GM19468 (cell line): ENCODE results near the gene TRIM63.
"Not testable (repeated sequence)": the region's sequence is repeated elsewhere in the genome, so short reads cannot be mapped to it uniquely, and the experiment has no call there.

Source experiments
- ATAC-seq: cut with Tn5 transposase; IDR thresholded peaks from one replicate; pipeline ENCODE4 v1.9.1; 2021; ENCODE audit warnings: mild to moderate bottlenecking, moderate library complexity, moderate number of reproducible peaks; ENCODE audit not compliant: unreplicated experiment; ENCODE audit errors: extremely low read depth

TRIM63 gene

DNA sequence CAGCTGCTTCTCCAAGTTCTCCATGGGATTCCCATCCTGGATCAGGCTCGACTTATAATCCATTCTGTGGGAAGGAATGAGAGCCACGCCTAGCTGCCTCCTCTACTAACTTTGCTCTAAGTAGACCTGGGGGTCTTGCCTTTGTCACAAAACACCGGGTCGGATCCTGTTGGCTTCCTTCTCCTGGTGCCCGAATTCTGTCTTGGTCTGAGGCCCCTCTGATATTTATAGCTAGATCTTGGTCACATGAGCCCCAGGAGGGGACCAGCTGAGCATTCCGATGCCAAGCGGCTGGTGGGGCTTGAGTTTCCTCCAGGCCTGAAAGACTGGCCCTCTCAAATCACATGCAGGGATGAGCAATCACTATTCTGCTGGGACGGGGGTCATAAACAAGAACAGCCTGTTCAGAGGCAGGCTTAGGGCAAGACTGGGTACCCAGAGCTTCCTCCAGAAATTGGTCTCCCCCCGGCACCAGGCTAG lies at the start of gene TRIM63:
Gene TRIM63, minus strand, starts transcription at position 199 of the 480 bp plus-strand sequence. Its CDS starts 136 bp downstream, at position 63.
- ATAC-seq: no peak

DNA sequence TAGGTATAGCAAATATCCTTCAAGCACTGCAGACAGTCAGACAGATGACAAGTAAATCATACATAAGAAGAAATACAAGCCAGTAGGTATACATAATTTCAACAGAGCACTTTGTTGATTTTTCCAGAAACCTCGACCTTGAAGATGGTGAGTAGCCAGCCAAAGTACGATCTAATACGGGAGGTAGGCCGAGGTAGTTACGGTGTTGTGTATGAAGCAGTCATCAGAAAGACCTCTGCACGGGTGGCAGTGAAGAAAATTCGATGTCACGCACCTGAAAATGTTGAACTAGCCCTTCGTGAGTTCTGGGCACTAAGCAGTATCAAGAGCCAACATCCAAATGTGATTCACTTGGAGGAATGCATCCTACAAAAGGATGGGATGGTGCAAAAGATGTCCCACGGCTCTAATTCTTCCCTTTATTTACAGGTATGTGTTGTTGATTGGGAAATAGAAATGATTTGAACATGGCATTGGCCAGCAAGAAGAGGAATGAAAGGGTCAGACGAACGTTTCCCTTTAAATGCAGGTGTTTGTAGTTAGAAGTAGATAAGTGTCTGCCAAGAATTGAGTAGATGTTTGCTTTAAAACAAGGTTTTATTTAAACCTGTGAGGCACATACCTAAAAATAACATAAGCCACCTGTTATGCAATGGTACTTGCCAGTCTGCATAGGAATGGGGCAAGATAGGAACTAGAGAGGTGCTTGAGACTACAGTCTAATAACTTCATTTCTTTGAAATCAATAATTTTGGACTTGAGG lies 46.9 kb upstream of the TRIM63 start:
- ATAC-seq: no peak

DNA sequence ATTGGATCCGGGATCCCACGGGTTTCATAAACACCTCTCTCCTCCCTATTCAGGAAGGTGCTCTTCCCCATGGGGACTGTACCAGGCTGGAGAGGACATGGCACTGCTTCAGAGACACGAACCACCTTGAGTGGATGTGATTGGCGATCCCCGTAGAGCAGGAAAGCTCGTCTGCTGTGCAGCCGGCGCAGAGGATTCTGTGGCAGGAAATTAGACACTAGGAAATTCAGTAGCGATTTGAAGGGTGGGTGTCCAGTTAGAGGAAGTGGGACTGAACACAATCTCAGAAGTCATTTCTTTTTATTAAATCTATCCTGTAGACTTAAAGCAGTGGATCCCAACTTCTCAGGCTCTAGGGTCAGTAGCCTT lies 45.0 kb upstream of the TRIM63 start:
- no peak for ATAC-seq

DNA sequence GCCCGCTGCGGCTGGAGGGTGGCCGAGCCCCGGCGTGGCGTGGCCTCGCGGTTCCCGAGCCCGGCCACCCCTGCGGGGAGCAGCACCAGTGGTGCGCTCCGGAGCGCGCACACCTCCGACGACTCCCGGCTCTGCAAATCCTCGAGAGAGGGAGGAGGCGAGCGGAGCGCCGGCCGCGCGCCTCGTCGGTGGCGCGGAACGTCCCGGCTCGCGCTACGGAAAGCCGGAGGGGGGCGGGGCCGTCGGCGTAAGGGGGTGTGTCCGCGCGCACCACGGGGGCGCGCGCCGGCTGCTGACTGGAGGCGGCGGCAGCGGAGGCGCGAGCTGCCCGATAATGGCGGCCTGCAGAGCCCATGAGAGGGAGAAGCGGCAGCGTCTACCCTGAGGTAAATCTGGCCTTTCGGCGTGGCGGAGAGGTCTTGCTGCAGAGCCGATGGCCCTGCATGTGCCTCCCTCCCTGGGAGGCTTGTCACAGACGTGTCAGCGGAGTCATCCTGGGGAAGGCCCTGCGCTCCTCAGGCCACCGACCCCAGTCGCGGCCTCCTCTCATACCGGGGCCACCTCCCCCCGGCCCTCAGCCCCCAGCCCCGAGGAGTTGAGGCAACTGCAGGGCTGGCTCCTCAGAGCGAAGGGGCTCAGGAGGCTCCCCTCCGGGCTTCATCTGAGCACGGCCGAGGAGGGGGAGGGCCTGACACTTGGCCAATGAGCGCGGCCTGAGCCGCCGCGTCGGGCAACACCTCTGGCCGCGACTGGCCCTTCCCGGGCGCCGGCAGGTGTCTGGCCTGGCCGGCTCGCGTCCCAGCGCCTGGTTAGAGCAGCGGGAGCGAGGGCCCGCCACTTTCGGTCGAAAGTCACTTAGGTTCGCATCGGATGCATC lies 44.3 kb upstream of the TRIM63 start, which contains the start of gene PDIK1L:
Gene PDIK1L, plus strand, starts transcription at position 295 of the 877 bp plus-strand sequence. CDS start 2,485 bp downstream, outside the sequence.
- peak; percentile 24 for ATAC-seq

DNA sequence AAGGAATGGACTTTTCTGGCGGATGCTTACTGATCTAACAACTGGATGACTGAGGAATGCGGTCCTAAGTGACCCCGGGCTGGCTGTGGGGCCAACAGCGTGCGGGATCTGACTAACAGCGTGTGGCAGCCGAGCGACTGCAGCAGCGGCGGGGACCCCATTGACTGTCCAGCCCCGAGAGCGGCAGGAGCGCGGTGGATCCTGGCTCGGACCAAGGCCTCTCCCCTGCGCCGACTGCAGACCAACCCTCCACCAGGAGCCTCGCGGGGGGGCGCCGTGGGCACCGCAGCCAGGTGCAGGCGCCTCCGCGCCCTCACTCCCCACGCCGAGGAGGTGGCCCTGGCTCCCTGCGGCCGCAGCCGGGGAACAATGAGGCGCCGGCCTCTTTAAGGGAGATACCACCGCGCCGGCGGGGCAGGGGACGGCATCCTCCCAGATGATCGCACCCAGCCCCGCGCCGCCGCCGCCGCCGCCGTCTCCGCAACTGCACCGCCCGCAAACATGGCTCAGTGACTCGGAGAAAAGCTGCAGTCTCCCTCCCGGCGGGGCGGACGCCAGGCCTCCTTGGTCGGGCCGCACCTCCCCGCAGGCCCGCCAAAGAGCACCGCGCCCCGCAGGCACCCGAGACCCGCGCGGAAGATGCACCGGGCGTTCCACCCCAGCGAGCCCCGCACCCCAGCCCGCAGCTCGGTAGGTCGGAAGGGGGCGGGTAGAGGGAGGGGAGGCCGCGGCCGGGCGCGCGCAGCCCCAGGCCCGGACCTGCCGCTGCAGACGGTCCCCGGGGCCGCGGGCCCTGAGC lies 43.5 kb upstream of the TRIM63 start:
- peak; percentile 25 for ATAC-seq

DNA sequence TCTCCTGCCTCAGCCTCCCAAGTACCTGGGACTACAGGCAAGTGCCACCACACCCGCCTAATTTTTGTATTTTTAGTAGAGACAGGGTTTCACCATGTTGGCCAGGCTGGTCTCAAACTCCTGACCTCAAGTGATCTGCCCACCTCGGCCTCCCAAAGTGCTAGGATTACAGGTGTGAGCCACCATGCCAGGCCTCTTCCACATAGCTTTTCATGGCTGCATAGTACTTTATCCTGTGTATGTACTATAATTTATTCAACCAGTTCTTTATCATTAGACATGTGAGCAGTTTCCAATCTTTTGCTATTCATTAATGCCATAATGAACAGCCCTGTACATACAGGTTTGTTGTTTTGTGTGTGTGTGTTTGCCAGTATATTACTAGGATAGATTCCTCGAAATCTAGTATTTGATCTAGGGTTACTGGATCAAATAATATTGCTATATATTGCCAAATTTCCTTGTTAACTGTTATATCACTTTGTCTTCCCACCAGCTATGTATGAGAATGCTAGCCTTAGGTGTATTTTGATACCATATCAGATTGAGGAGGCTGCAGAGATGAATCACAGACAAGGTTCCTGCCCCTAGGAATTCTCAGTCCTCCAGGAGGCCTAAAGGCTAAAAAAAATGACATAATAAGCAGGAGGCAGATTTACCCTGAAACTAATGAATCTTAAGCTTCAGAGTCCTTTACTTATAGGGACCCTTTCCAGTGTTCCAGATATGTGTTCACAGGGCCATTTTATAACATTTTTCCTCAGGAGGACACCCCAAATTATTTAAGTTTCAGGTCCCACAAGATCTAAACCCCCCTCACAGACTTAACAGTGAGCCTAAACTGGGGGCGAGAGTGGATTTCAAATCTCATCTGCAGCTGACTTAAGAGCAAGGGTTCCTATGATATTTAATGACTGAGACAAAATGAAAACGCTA lies 42.1 kb upstream of the TRIM63 start:
- no peak for ATAC-seq

DNA sequence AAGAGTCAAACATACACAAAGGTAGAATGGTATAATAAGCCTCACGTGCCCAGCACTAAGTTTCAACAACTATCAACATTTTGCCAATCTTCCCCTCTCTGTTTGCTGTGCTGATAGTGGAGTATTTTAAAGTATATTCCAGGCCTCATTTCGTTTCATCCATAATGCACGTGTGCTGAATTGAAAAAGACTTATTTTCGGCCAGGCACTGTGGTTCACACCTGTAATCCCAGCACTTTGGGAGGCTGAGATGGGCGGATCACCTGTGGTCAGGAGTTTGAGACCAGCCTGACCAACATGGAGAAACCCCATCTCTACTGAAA lies 37.8 kb upstream of the TRIM63 start:
- not testable (repeated sequence) for ATAC-seq

DNA sequence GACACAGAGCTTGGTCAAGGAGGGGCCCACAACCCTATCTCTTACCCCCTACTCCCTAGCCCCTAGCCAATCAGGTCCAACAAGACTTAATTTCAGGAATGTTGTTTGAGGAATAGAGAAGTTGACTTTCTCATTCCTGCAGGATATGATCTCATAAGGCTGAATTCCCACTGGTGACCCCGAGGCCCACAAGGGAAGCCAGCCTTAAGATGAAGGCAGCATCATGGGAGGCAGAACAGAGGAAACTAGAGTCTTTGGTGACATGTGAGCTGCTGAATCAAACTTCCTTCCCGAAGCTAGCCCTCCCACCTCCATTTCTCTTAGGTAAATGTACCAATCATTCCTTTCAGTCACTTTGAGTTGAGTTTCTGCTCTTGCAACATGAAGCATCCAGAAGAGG lies 35.1 kb upstream of the TRIM63 start:
- no peak for ATAC-seq

DNA sequence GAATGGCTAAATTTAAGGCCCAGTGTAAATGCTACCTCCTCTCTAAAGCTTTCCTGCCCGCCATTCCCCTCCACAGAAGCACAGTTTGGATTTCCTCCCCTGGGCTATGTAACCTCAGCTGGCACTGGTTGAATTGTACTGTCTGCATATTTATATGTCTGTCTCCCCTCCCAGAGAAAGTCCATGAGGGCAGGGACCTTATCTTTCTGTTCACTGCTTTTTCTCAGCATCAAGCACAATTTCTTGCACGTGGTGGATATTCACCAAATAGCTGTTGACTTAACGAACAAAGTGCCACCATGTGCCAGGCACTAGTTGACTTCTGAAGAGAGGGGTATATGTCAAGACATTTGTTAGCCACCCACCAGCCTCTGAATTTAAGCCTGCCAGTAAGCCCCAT lies 34.7 kb upstream of the TRIM63 start:
- ATAC-seq: no peak

DNA sequence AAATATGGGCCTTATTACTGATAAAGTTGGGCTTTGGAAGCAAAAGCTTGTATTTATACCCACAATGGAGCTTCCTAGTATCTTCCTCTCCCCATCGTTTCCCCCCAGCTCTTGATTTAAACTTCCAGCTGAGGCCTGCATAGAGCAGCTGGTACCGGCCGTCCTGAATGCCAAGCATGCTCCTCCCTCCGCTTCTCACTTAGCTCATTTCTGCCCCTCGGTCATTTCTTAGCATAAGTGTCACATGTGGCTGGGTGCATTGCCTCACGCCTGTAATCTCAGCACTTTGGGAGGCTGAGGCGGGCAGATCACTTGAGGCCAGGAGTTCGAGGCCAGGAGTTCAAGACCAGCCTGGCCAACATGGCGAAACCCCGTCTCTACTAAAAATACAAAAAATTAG lies 32.8 kb upstream of the TRIM63 start:
- ATAC-seq: not testable (repeated sequence)

DNA sequence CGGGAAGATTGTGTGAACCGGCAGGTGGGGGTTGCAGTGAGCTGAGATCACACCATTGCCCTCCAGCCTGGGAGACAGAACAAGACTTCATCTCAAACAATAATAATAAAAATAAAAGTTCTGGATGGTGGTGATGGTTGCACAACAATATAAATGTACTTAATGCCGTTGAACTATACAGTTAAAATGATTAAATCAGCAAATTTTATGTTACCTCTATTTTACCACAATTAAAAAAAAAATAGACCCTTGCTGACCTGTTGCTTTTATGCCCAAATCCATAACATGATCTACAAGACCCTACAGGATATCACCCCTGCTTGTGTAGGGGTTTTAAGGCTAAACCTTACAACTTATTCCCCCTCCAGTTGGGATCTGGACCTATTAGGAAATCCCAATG lies 32.4 kb upstream of the TRIM63 start:
- no peak for ATAC-seq

DNA sequence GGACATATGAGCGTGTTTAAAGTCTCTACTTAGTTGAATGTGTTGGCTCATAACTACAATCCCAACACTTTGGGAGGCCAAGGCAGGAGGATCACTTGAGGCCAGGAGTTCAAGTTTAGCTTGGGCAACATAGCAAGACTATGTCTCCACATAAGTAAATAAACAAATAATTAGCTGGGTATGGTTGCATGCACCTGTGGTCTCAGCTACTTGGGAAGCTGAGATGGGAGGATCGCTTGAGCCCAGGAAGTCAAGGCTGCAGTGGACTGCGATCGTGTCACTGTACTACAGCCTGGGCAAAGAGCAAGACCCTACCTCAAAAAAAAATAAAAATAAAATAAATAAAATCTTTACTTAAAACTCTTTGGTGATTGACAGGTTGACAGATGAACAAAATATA lies 31.2 kb upstream of the TRIM63 start:
- ATAC-seq: no peak

DNA sequence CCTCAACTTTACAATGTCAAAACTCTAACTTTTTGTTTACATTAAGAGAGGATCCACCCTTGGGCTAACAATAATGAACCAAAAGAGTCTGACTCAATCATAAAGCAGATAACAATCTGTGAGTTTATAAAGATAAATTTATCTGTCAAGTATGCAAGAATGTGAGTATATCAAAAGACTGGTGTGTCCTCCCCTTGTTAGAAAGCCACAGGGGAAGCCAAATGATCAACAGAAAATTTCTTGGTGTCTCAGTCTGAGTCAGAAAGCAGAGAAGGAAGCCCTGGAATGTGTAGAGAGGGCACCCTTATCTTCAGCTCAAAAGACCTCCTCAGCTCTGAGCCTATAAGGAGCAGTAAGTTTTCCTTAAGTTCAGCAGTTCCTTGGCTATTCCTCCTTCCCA lies 30.3 kb upstream of the TRIM63 start:
- no peak for ATAC-seq

DNA sequence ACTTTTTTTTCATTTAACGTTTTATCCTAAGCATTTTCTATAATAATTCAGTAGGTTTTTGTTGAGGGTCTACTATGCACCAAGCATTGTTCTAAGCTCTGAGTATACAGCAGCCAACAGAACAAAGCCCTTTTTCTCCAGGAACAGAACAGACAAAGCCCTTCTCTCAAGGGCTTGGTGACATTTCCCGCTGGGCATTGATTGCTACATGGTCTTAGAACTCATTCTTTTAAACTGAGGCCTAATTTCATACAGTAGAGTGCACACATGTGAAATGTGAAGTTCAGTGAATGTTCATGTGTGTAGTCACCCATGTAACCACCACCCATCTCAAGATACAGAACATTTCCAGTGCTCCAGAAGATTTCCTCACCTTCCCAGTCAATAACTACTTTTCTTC lies 29.0 kb upstream of the TRIM63 start:
- ATAC-seq: no peak

DNA sequence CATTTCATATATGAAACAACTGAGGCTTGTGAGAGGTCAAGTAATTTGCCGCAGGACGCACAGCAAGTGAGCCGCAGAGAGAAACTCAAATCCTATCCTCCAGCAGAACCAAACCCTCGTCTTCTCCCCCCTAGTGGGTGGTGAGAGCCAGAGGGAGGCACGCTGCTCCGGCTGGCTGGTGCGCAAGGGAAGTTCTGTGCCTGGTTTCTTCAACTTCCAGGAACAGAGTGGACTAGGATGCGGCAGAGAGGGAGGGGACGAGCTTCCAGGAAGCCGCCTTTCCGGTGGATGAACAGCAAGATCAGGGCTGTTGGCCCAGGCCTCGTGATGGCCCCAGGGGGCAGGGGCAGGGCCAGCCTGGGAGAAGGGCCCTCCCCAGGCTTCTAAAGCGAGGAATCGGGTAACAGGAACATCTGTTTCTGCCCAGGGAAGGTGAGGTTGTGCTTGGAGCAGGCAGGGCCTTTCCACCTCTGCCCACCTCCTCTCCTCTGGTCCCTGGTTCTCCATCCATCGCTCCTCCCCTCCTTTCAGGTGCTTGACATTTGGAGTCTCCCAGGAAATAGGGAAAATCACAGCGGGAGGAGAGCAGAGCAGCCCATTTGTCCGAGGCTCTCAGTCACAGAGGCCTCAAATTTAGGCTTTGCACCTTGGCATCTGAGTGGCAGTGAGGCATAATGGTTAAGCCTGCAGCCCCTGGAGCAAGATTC lies 27.4 kb upstream of the TRIM63 start:
- ATAC-seq: no peak

DNA sequence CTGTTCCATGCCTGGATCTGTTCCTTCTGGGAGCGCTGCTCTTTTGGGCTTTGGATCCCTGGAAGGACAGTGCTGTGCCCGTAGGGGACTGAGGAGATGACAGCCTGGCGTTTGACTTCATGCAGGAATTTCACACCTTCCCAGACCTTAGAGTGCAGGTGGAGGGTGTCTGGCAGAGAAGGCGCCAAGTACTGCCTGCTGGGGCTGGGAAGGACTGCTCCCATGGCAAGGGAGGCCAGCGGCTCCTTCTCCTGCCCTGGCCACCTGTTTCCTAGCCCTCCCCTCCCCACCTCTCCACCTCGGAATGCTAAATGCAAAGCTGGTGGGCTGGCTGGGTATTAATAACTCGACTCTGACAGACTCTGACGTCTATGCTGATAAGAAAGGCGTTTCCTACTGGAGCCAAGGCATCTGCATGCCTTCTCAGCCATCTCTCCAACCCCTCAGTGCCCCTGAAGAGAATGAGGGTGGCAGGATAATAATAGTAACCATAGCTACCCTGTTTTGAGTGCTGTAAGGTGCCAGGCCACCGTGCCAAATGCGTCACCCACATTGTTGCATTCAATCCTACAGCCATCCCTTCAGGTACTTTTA lies 26.7 kb upstream of the TRIM63 start:
- ATAC-seq: no peak

DNA sequence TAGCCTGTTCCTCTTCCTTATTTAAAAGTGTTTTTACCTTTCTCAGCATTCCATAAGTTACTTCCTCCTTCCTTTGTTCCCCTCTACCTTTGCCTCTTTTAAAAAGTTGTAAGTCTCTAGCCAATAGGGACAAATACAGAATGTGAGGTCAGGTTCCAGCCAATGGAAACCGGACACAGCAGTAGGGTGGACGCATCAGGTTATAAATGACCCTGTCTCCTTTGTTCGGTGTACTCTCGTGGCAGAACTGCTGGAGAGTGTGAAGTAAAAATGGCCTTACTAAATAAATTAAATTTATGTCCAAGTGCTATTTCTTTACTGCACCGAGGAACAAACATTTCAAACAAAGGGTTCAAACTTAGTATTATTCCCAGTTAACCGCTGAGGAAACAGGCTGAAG lies 26.1 kb upstream of the TRIM63 start:
- not testable (repeated sequence) for ATAC-seq

DNA sequence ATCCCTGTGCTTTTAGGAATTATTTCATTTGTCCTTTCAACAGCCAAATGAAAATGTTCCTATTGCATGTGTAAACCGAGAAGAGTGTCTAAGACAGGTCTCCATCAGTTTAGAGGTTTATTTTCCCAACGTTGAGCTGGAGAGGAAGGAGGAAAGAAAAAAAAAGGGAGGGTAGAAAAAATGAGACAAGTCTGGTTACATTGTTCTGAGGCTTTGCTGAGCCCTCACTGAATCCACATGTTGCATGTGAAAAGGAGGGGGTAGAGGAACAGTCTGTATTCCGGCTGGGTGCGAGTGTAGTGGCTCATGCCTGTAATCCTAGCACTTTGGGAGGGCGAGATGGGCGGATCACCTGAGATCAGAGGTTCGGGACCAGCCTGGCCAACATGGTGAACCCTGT lies 25.0 kb upstream of the TRIM63 start:
- ATAC-seq: no peak
